Stimulated activated memory B cell treated with anti-CD40 and anti-IgM and Interleukin-4, amounts not matched to agents 10 μg/mL and 1 μg/mL and 100 μg/mL, for 72 hours (primary cell): ENCODE results near the gene AVPR2.
A peak's percentile ranks its signal among the peaks of the same experiment; 100 is the strongest.

Experiments
- ATAC-seq: fragments of 150-1000 bp; cut with Tn5 transposase; 2 replicates; pipeline ENCODE4 v1.10.0; 2021
- H3K27ac Mint-ChIP-seq: one replicate; pipeline ENCODE4 v1.8.0; 2022; ENCODE audit warnings: mild to moderate bottlenecking, mixed read lengths
- H3K27me3 Mint-ChIP-seq: one replicate; pipeline ENCODE4 v1.8.0; 2022; ENCODE audit warnings: mixed read lengths
- H3K36me3 Mint-ChIP-seq: one replicate; pipeline ENCODE4 v1.8.0; 2022; ENCODE audit warnings: mixed read lengths
- H3K4me1 Mint-ChIP-seq: one replicate; pipeline ENCODE4 v1.8.0; 2022; ENCODE audit warnings: mixed read lengths
- H3K4me3 Mint-ChIP-seq: one replicate; pipeline ENCODE4 v1.8.0; 2022; ENCODE audit warnings: mild to moderate bottlenecking, moderate library complexity, mixed read lengths
- H3K9me3 Mint-ChIP-seq: one replicate; pipeline ENCODE4 v1.8.0; 2022; ENCODE audit warnings: mixed read lengths

AVPR2 gene

GRCh38 chrX:153888344-153888743 lies 16.1 kb upstream of the AVPR2 start:
- Mint-ChIP-seq H3K4me3 (no peak overlapping the region), H3K36me3 (no peaks in the 10 kb centered on the region), H3K9me3 (no peaks in the 10 kb centered on the region), H3K27ac (no peak overlapping the region), H3K27me3 (no peaks in the 10 kb centered on the region), H3K4me1 (peaks cover 12% of the 10 kb centered on the region)
- ATAC-seq, result peak; percentile 93

DNA sequence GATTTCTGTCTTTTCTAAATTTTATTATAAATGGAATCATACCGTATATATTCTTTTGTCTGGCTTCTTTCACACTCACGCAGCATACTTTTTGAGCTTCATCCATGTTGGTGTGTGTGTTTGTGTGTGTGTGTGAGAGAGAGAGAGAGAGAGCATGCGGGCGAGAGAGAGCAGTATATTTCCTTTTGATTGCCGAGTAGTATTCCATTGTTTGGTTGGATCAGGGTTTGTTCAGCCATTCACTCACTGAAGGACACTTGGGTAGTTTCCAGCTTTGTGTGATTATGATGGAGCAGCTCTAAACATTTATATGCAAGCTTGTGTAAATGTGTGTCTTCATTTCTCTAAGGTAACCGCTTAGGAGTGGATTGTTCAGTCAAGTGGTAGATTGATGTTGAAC lies 15.3 kb upstream of the AVPR2 start:
- Mint-ChIP-seq H3K4me1 (peaks cover 12% of the 10 kb centered on the region), H3K36me3 (no peaks in the 10 kb centered on the region), H3K27me3 (no peaks in the 10 kb centered on the region), H3K27ac (no peak overlapping the region), H3K4me3 (no peak overlapping the region), H3K9me3 (no peaks in the 10 kb centered on the region)
- no peak for ATAC-seq

DNA sequence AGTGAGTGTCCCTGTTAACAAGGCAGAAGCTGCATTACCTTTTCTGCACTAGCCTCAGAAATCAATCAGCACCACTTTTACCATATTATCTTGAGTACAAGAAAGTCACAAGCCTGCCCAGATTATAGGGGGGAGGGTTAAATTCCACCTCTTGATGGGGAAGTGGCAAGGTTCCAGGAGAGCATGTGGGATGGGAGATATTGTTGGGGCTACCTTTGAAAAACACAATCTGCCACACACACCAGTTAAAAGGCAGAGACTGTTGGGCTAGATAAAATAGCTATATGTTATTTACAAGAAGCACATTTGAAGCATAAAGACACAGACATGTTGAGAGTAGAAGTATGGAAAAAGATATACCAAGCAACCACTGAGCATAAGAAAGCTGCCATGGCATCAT lies 6.6 kb upstream of the AVPR2 start:
- H3K4me3 Mint-ChIP-seq, result no peak overlapping the region

DNA sequence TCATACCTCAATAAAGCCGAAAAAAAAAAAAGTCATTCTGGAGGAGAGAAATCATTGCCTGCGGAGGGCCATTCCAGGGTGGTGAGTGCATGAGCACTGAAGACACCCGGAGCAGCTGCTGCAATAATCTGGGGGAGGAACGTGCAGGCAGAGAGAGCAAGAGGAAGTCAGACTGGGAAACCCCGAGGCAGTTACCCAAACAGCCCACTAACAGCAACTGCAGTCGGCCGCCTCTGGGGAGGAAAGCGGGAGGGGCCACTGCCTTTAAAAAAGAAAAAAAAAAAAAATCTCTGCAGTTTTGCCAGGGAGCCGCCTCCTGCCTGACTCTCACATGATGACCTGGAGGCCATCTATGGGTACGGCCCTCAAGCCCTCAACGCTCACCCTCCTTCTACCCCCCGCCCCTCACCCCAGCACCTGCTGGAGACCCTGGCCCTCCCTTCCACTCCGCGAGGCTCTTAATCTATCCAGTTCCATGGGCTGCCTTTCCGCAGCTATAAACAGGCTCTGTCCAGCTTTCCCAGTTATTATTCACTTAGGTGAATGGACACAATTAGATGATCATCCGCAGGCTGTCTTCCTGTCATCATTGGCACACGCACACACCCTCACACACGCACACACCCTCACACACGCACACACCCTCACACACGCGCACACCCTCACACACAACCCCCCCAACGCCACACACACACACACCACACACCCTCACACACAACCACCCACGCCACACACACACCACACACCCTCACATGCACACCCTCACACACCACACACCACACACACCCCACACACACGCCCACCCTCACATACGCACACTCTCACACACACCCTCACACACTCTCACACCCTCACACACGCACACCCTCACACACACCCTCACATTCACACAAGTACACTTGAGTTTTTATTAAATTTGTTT lies 3.4 kb upstream of the AVPR2 start:
- Mint-ChIP-seq H3K4me3 (peak overlapping the region; percentile 35), H3K27ac (peak overlapping the region; percentile 89), H3K9me3 (no peaks in the 10 kb centered on the region), H3K36me3 (no peaks in the 10 kb centered on the region), H3K4me1 (peaks cover 49% of the 10 kb centered on the region), H3K27me3 (no peaks in the 10 kb centered on the region)
- ATAC-seq, result peak; percentile 91

More for the DNA sequence above, 6.6 kb upstream of the AVPR2 start:
- H3K27ac Mint-ChIP-seq, result no peak overlapping the region
- H3K36me3 Mint-ChIP-seq, result no peaks in the 10 kb centered on the region
- H3K27me3 Mint-ChIP-seq, result no peaks in the 10 kb centered on the region
- no peaks in the 10 kb centered on the region for H3K9me3 Mint-ChIP-seq
- peaks cover 25% of the 10 kb centered on the region for H3K4me1 Mint-ChIP-seq
- no peak for ATAC-seq

GRCh38 chrX:153901753-153902140 lies 2.7 kb upstream of the AVPR2 start:
- H3K27me3 Mint-ChIP-seq, result no peaks in the 10 kb centered on the region
- no peaks in the 10 kb centered on the region for H3K9me3 Mint-ChIP-seq
- peak overlapping the region; percentile 35 for H3K4me3 Mint-ChIP-seq
- no peaks in the 10 kb centered on the region for H3K36me3 Mint-ChIP-seq
- H3K27ac Mint-ChIP-seq, result peak overlapping the region; percentile 89
- no peak for ATAC-seq
- H3K4me1 Mint-ChIP-seq, result peaks cover 52% of the 10 kb centered on the region

DNA sequence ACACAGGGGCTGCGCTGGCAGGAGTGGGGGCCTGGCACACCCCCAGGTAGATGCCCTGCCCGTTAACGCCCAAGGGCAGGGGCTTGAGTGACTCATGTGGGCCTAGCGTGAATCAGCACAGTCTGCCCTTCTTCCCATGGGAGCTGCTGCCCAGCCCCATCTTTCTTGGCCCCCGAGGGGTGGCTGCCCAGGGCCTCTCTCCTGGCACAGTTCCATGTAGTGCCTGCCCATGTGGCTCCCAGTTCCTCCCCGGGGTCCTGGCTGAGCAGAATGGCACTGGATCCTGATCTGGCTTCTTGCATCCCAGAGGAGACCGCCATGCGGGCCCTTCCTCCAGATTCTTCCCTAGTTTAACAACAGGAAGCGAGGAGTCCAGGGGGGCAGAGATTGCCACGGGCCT lies 2.1 kb upstream of the AVPR2 start:
- ATAC-seq, result no peak

DNA sequence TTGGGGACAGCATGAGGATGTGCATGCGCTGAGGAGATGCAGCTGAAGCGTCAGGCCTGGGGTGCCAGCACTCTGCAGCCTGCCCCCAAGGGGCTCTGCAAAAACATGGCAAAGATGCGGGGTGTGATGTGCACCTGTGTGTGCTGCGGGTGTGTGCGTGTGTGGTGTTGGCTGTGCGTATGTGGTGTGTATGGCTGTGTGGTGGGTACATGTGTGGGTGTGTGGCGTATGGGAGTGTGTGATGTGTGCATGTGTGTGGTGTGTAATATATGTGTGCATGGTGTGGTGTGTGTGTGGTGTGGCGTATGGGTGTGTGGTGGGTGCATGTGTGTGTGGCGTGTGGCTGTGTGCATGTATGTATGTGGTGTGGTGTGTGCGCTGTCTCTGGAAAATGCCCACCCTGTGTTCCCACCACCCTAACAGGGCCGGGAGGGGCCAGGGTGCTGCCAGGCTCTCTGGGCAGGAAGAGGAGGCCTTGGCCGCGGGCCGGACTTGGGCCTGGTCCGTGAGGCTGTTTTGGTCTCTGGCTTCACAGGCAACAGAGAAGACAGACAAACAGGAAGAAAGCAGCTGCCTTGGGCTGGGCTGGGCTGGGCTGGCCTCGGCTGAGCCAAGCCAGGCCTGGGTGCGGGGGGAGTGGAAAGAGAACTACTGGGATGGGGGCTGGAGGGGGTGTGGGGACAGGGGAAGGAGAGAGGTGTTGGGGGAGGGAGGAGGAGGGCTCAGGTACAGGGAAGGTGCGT lies 1.1 kb upstream of the AVPR2 start:
- no peaks in the 10 kb centered on the region for H3K27me3 Mint-ChIP-seq
- peak; percentile 32 for ATAC-seq
- no peaks in the 10 kb centered on the region for H3K9me3 Mint-ChIP-seq
- peaks cover 5% of the 10 kb centered on the region for H3K36me3 Mint-ChIP-seq
- peak overlapping the region; percentile 29 for H3K4me3 Mint-ChIP-seq
- peaks cover 52% of the 10 kb centered on the region for H3K4me1 Mint-ChIP-seq
- H3K27ac Mint-ChIP-seq, result peak overlapping the region; percentile 86

More for the DNA sequence above, 2.1 kb upstream of the AVPR2 start:
- peaks cover 52% of the 10 kb centered on the region for H3K4me1 Mint-ChIP-seq
- H3K36me3 Mint-ChIP-seq, result no peaks in the 10 kb centered on the region
- H3K9me3 Mint-ChIP-seq, result no peaks in the 10 kb centered on the region
- H3K4me3 Mint-ChIP-seq, result no peak overlapping the region
- H3K27me3 Mint-ChIP-seq, result no peaks in the 10 kb centered on the region
- H3K27ac Mint-ChIP-seq, result peak overlapping the region; percentile 89

DNA sequence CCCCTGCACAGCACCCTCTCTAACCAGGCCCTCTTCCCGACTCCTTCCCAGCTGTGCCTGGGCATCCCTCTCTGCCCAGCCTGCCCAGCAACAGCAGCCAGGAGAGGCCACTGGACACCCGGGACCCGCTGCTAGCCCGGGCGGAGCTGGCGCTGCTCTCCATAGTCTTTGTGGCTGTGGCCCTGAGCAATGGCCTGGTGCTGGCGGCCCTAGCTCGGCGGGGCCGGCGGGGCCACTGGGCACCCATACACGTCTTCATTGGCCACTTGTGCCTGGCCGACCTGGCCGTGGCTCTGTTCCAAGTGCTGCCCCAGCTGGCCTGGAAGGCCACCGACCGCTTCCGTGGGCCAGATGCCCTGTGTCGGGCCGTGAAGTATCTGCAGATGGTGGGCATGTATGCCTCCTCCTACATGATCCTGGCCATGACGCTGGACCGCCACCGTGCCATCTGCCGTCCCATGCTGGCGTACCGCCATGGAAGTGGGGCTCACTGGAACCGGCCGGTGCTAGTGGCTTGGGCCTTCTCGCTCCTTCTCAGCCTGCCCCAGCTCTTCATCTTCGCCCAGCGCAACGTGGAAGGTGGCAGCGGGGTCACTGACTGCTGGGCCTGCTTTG lies 1.1 kb downstream of the AVPR2 start:
- Mint-ChIP-seq H3K36me3 (peaks cover 11% of the 10 kb centered on the region), H3K4me3 (no peak overlapping the region), H3K9me3 (no peaks in the 10 kb centered on the region), H3K27me3 (no peaks in the 10 kb centered on the region), H3K4me1 (peaks cover 50% of the 10 kb centered on the region), H3K27ac (no peak overlapping the region)
- no peak for ATAC-seq

- no peaks in the 10 kb centered on the region for H3K9me3 Mint-ChIP-seq
- H3K36me3 Mint-ChIP-seq, result peaks cover 11% of the 10 kb centered on the region
- H3K27ac Mint-ChIP-seq, result peak overlapping the region; percentile 24
- peaks cover 43% of the 10 kb centered on the region for H3K4me1 Mint-ChIP-seq
- H3K4me3 Mint-ChIP-seq, result no peak overlapping the region
- H3K27me3 Mint-ChIP-seq, result no peaks in the 10 kb centered on the region
- no peak for ATAC-seq
Observed at GRCh38 chrX:153906126-153906917, 1.8 kb downstream of the AVPR2 start.

DNA sequence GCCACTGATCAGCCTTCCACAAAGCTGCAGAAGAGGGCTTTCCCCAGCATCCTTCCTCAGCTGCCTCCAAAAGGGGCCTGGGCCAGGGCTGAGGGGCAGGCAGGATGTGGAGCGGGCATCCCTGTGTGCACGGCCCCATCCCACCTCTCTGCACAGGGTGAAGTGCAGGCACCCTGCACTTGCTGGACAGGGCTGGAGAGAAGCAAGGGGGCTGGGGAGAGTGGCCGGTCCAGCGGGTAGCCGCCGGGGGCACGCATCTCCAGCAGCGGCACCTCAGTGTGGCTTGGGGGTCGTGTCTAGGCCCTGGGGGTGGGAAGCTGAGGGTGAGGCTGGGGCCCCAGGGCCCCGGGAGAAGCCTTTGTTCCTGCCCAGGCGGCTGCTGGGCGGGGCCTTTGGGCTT lies 3.0 kb downstream of the AVPR2 start:
- Mint-ChIP-seq H3K36me3 (peaks cover 18% of the 10 kb centered on the region), H3K27ac (no peak overlapping the region), H3K4me3 (no peak overlapping the region), H3K9me3 (no peaks in the 10 kb centered on the region), H3K27me3 (no peaks in the 10 kb centered on the region), H3K4me1 (peaks cover 31% of the 10 kb centered on the region)
- ATAC-seq, result no peak

GRCh38 chrX:153908219-153908860 lies 3.9 kb downstream of the AVPR2 start:
- ATAC-seq, result no peak
- no peak overlapping the region for H3K4me3 Mint-ChIP-seq
- H3K27me3 Mint-ChIP-seq, result no peaks in the 10 kb centered on the region
- no peak overlapping the region for H3K27ac Mint-ChIP-seq
- no peaks in the 10 kb centered on the region for H3K9me3 Mint-ChIP-seq
- peaks cover 22% of the 10 kb centered on the region for H3K4me1 Mint-ChIP-seq
- peaks cover 18% of the 10 kb centered on the region for H3K36me3 Mint-ChIP-seq

- Mint-ChIP-seq H3K36me3 (peaks cover 18% of the 10 kb centered on the region), H3K9me3 (no peaks in the 10 kb centered on the region), H3K4me1 (peaks cover 13% of the 10 kb centered on the region), H3K4me3 (no peak overlapping the region), H3K27ac (no peak overlapping the region), H3K27me3 (no peaks in the 10 kb centered on the region)
- ATAC-seq, result no peak
Observed at GRCh38 chrX:153909024-153909979, 4.8 kb downstream of the AVPR2 start.

- H3K9me3 Mint-ChIP-seq, result no peaks in the 10 kb centered on the region
- no peak overlapping the region for H3K27ac Mint-ChIP-seq
- H3K27me3 Mint-ChIP-seq, result no peaks in the 10 kb centered on the region
- peaks cover 10% of the 10 kb centered on the region for H3K4me1 Mint-ChIP-seq
- no peak overlapping the region for H3K4me3 Mint-ChIP-seq
- peaks cover 18% of the 10 kb centered on the region for H3K36me3 Mint-ChIP-seq
- no peak for ATAC-seq
Observed at GRCh38 chrX:153909980-153910360, 5.5 kb downstream of the AVPR2 start.
